Measurements from ENCODE around the gene SERAC1.
"Not testable (repeated sequence)": the region's sequence is repeated elsewhere in the genome, so short reads cannot be mapped to it uniquely, and the experiment has no call there.

The SERAC1 gene

GRCh38 chr6:158168040-158168289 is at the start of gene SERAC1:
SERAC1 (minus strand) TSS chr6:158168262; CDS start chr6:158158363, 9,899 bp downstream.
- Histone ChIP-seq H3K9me3 (ENCODE audit: control insufficient read depth, insufficient read depth, low read length) (no peaks in the 10 kb centered on the region), H3K36me3 (ENCODE audit: control insufficient read depth, insufficient read depth, low read length) (no peaks in the 10 kb centered on the region), H3K9ac (ENCODE audit: low read depth, low read length) (peak within 1 kb of the TSS; percentile 83), H3K4me1 (ENCODE audit: control insufficient read depth, insufficient read depth, low read length) (peaks cover 3% of the 10 kb centered on the region), H3K4me3 (ENCODE audit: low read depth, low read length) (peak within 1 kb of the TSS; percentile 97), H3K27me3 (ENCODE audit: control insufficient read depth, insufficient read depth, low read length) (peaks cover 6% of the 10 kb centered on the region)

- Histone ChIP-seq H3K4me3 (ENCODE audit: low read depth, low read length) (no peak overlapping the region), H3K9me3 (ENCODE audit: control insufficient read depth, insufficient read depth, low read length) (no peaks in the 10 kb centered on the region), H3K9ac (ENCODE audit: low read depth, low read length) (no peak overlapping the region), H3K36me3 (ENCODE audit: control insufficient read depth, insufficient read depth, low read length) (no peaks in the 10 kb centered on the region), H3K4me1 (ENCODE audit: control insufficient read depth, insufficient read depth, low read length) (no peaks in the 10 kb centered on the region), H3K27me3 (ENCODE audit: control insufficient read depth, insufficient read depth, low read length) (no peaks in the 10 kb centered on the region)
Observed at GRCh38 chr6:158213925-158214674, 46.0 kb upstream of the SERAC1 start.

- Histone ChIP-seq H3K9ac (ENCODE audit: low read depth, low read length) (no peak overlapping the region), H3K27me3 (ENCODE audit: control insufficient read depth, insufficient read depth, low read length) (no peaks in the 10 kb centered on the region), H3K4me3 (ENCODE audit: low read depth, low read length) (no peak overlapping the region), H3K36me3 (ENCODE audit: control insufficient read depth, insufficient read depth, low read length) (no peaks in the 10 kb centered on the region), H3K9me3 (ENCODE audit: control insufficient read depth, insufficient read depth, low read length) (no peaks in the 10 kb centered on the region), H3K4me1 (ENCODE audit: control insufficient read depth, insufficient read depth, low read length) (no peaks in the 10 kb centered on the region)
Observed at GRCh38 chr6:158211273-158212055, 43.4 kb upstream of the SERAC1 start.

- not testable (repeated sequence) for H3K9me3 ChIP-seq (ENCODE audit: control insufficient read depth, insufficient read depth, low read length); H3K9ac ChIP-seq (ENCODE audit: low read depth, low read length); H3K27me3 ChIP-seq (ENCODE audit: control insufficient read depth, insufficient read depth, low read length); H3K4me3 ChIP-seq (ENCODE audit: low read depth, low read length); H3K4me1 ChIP-seq (ENCODE audit: control insufficient read depth, insufficient read depth, low read length); H3K36me3 ChIP-seq (ENCODE audit: control insufficient read depth, insufficient read depth, low read length)
Observed at GRCh38 chr6:158209582-158210333, 41.7 kb upstream of the SERAC1 start.

GRCh38 chr6:158208226-158209030 is 40.4 kb upstream of the SERAC1 start:
- H3K4me3 ChIP-seq (ENCODE audit: low read depth, low read length); H3K36me3 ChIP-seq (ENCODE audit: control insufficient read depth, insufficient read depth, low read length); H3K27me3 ChIP-seq (ENCODE audit: control insufficient read depth, insufficient read depth, low read length); H3K9me3 ChIP-seq (ENCODE audit: control insufficient read depth, insufficient read depth, low read length); H3K9ac ChIP-seq (ENCODE audit: low read depth, low read length); H3K4me1 ChIP-seq (ENCODE audit: control insufficient read depth, insufficient read depth, low read length): not testable (repeated sequence)

- no peak overlapping the region for H3K9ac ChIP-seq (ENCODE audit: low read depth, low read length)
- H3K9me3 ChIP-seq (ENCODE audit: control insufficient read depth, insufficient read depth, low read length): no peaks in the 10 kb centered on the region
- no peak overlapping the region for H3K4me3 ChIP-seq (ENCODE audit: low read depth, low read length)
- no peaks in the 10 kb centered on the region for H3K36me3 ChIP-seq (ENCODE audit: control insufficient read depth, insufficient read depth, low read length)
- H3K27me3 ChIP-seq (ENCODE audit: control insufficient read depth, insufficient read depth, low read length): peaks cover 2% of the 10 kb centered on the region
- H3K4me1 ChIP-seq (ENCODE audit: control insufficient read depth, insufficient read depth, low read length): peaks cover 6% of the 10 kb centered on the region
Observed at GRCh38 chr6:158207422-158207788, 39.3 kb upstream of the SERAC1 start.

GRCh38 chr6:158206740-158207421 is 38.8 kb upstream of the SERAC1 start:
- Histone ChIP-seq H3K4me3 (ENCODE audit: low read depth, low read length) (no peak overlapping the region), H3K4me1 (ENCODE audit: control insufficient read depth, insufficient read depth, low read length) (peaks cover 6% of the 10 kb centered on the region), H3K36me3 (ENCODE audit: control insufficient read depth, insufficient read depth, low read length) (no peaks in the 10 kb centered on the region), H3K9me3 (ENCODE audit: control insufficient read depth, insufficient read depth, low read length) (no peaks in the 10 kb centered on the region), H3K27me3 (ENCODE audit: control insufficient read depth, insufficient read depth, low read length) (peaks cover 2% of the 10 kb centered on the region), H3K9ac (ENCODE audit: low read depth, low read length) (no peak overlapping the region)

- H3K4me1 ChIP-seq (ENCODE audit: control insufficient read depth, insufficient read depth, low read length): peaks cover 10% of the 10 kb centered on the region
- H3K4me3 ChIP-seq (ENCODE audit: low read depth, low read length): no peak overlapping the region
- H3K9me3 ChIP-seq (ENCODE audit: control insufficient read depth, insufficient read depth, low read length): no peaks in the 10 kb centered on the region
- no peak overlapping the region for H3K9ac ChIP-seq (ENCODE audit: low read depth, low read length)
- H3K27me3 ChIP-seq (ENCODE audit: control insufficient read depth, insufficient read depth, low read length): peaks cover 2% of the 10 kb centered on the region
- no peaks in the 10 kb centered on the region for H3K36me3 ChIP-seq (ENCODE audit: control insufficient read depth, insufficient read depth, low read length)
Observed at GRCh38 chr6:158205169-158205944, 37.3 kb upstream of the SERAC1 start.

GRCh38 chr6:158198461-158198860 is 30.4 kb upstream of the SERAC1 start:
- Histone ChIP-seq H3K4me3 (ENCODE audit: low read depth, low read length) (no peak overlapping the region), H3K9ac (ENCODE audit: low read depth, low read length) (no peak overlapping the region), H3K36me3 (ENCODE audit: control insufficient read depth, insufficient read depth, low read length) (no peaks in the 10 kb centered on the region), H3K27me3 (ENCODE audit: control insufficient read depth, insufficient read depth, low read length) (no peaks in the 10 kb centered on the region), H3K9me3 (ENCODE audit: control insufficient read depth, insufficient read depth, low read length) (no peaks in the 10 kb centered on the region), H3K4me1 (ENCODE audit: control insufficient read depth, insufficient read depth, low read length) (peaks cover 16% of the 10 kb centered on the region)

- H3K36me3 ChIP-seq (ENCODE audit: control insufficient read depth, insufficient read depth, low read length): no peaks in the 10 kb centered on the region
- H3K9ac ChIP-seq (ENCODE audit: low read depth, low read length): no peak overlapping the region
- no peaks in the 10 kb centered on the region for H3K27me3 ChIP-seq (ENCODE audit: control insufficient read depth, insufficient read depth, low read length)
- H3K9me3 ChIP-seq (ENCODE audit: control insufficient read depth, insufficient read depth, low read length): no peaks in the 10 kb centered on the region
- peaks cover 12% of the 10 kb centered on the region for H3K4me1 ChIP-seq (ENCODE audit: control insufficient read depth, insufficient read depth, low read length)
- peak overlapping the region; percentile 30 for H3K4me3 ChIP-seq (ENCODE audit: low read depth, low read length)
Observed at GRCh38 chr6:158194487-158195280, 26.6 kb upstream of the SERAC1 start.
